ENCODE data around the gene AMOTL1.
"Not testable (repeated sequence)": the region's sequence is repeated elsewhere in the genome, so short reads cannot be mapped to it uniquely, and the experiment has no call there.

AMOTL1 gene

GRCh38 chr11:94840209-94840608 lies 72.1 kb downstream of the AMOTL1 start:
- FAIRE-seq (no peak), DNase-seq (ENCODE audit: extremely low spot score, insufficient read length, low read depth) (no peak)

- DNase-seq (ENCODE audit: extremely low spot score, insufficient read length, low read depth) (no peak), FAIRE-seq (no peak)
Measured at GRCh38 chr11:94844031-94844430, 75.9 kb downstream of the AMOTL1 start.

- DNase-seq (ENCODE audit: extremely low spot score, insufficient read length, low read depth) = no peak
- no peak for FAIRE-seq
Measured at GRCh38 chr11:94845622-94846021, 77.5 kb downstream of the AMOTL1 start.

- DNase-seq (ENCODE audit: extremely low spot score, insufficient read length, low read depth) = no peak
- no peak for FAIRE-seq
Measured at GRCh38 chr11:94849839-94850238, 81.7 kb downstream of the AMOTL1 start.

- DNase-seq (ENCODE audit: extremely low spot score, insufficient read length, low read depth) = no peak
- FAIRE-seq = no peak
Measured at GRCh38 chr11:94851864-94852636, 83.9 kb downstream of the AMOTL1 start.

- not testable (repeated sequence) for FAIRE-seq
Measured at GRCh38 chr11:94853288-94853687, 85.1 kb downstream of the AMOTL1 start.

GRCh38 chr11:94853836-94854235 lies 85.7 kb downstream of the AMOTL1 start:
- DNase-seq (ENCODE audit: extremely low spot score, insufficient read length, low read depth) (no peak), FAIRE-seq (no peak)

More at GRCh38 chr11:94853288-94853687, 85.1 kb downstream of the AMOTL1 start:
- not testable (repeated sequence) for DNase-seq (ENCODE audit: extremely low spot score, insufficient read length, low read depth)

GRCh38 chr11:94854770-94855633 lies 86.8 kb downstream of the AMOTL1 start:
- FAIRE-seq = no peak

GRCh38 chr11:94855666-94856065 lies 87.5 kb downstream of the AMOTL1 start:
- FAIRE-seq (no peak), DNase-seq (ENCODE audit: extremely low spot score, insufficient read length, low read depth) (no peak)

More at GRCh38 chr11:94854770-94855633, 86.8 kb downstream of the AMOTL1 start:
- DNase-seq (ENCODE audit: extremely low spot score, insufficient read length, low read depth) = no peak

GRCh38 chr11:94856443-94856842 lies 88.3 kb downstream of the AMOTL1 start:
- no peak for DNase-seq (ENCODE audit: extremely low spot score, insufficient read length, low read depth)
- FAIRE-seq = no peak

GRCh38 chr11:94857337-94857736 lies 89.2 kb downstream of the AMOTL1 start:
- FAIRE-seq (no peak), DNase-seq (ENCODE audit: extremely low spot score, insufficient read length, low read depth) (no peak)

- no peak for FAIRE-seq
- DNase-seq (ENCODE audit: extremely low spot score, insufficient read length, low read depth) = no peak
Measured at GRCh38 chr11:94858012-94858705, 90.0 kb downstream of the AMOTL1 start.

- no peak for DNase-seq (ENCODE audit: extremely low spot score, insufficient read length, low read depth)
- no peak for FAIRE-seq
Measured at GRCh38 chr11:94860333-94860732, 92.2 kb downstream of the AMOTL1 start.

- DNase-seq (ENCODE audit: extremely low spot score, insufficient read length, low read depth) (no peak), FAIRE-seq (no peak)
Measured at GRCh38 chr11:94861306-94861845, 93.2 kb downstream of the AMOTL1 start.

- no peak for FAIRE-seq
- no peak for DNase-seq (ENCODE audit: extremely low spot score, insufficient read length, low read depth)
Measured at GRCh38 chr11:94862926-94863880, 95.0 kb downstream of the AMOTL1 start.

- DNase-seq (ENCODE audit: extremely low spot score, insufficient read length, low read depth) (no peak), FAIRE-seq (no peak)
Measured at GRCh38 chr11:94864506-94865045, 96.4 kb downstream of the AMOTL1 start.

GRCh38 chr11:94866231-94866822 lies 98.2 kb downstream of the AMOTL1 start:
- FAIRE-seq = no peak
- DNase-seq (ENCODE audit: extremely low spot score, insufficient read length, low read depth) = no peak

- FAIRE-seq = no peak
- DNase-seq (ENCODE audit: extremely low spot score, insufficient read length, low read depth) = no peak
Measured at GRCh38 chr11:94866936-94867795, 99.0 kb downstream of the AMOTL1 start.

Measured in GM18507 (cell line).